AG09319 (cell line): ENCODE data around the gene LRBA.
"Not testable (repeated sequence)": the region's sequence is repeated elsewhere in the genome, so short reads cannot be mapped to it uniquely, and the experiment has no call there.

ENCODE experiments used
- DNase-seq: peaks from one replicate; pipeline ENCODE4 v3.0.0-alpha.2; 2010; ENCODE audit warnings: low read depth; ENCODE audit errors: extremely low read depth
- TF ChIP-seq, protein P1 (sequence below): IDR thresholded peaks from 2 replicates; pipeline ENCODE4 v1.5.1; 2011; ENCODE audit warnings: low read depth, mild to moderate bottlenecking, inconsistent platforms, low read length, moderate library complexity

The LRBA gene

DNA sequence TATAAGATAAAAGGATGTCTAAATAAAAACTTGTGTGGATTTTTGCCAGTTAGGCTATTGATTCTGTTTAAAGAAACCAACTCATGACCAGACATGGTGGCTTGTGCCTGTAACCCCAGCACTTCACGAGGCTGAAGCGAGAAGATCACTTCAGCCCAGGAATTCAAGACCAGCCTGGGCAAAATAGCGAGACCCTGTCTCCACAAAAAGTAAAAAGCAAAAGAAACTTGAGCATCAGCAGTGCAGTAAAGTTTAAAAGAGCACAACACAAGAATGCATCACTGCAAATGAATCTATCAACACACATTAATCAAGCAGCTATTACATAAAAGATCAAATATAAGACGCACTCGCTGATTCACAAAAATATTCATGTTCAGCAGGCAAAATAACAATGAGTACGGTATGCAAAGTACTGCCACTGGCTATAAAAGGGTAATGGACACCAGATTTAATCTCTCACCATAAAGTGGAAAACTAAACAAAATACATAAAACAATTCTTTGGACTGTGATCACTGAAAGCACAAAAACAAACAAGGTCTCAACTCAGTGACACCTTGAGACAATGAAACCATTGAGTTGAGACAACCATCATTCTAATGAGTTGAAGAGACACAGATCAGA, 41.3 kb downstream of the LRBA start:
- no peak for DNase-seq
- TF ChIP-seq, protein P1, sequence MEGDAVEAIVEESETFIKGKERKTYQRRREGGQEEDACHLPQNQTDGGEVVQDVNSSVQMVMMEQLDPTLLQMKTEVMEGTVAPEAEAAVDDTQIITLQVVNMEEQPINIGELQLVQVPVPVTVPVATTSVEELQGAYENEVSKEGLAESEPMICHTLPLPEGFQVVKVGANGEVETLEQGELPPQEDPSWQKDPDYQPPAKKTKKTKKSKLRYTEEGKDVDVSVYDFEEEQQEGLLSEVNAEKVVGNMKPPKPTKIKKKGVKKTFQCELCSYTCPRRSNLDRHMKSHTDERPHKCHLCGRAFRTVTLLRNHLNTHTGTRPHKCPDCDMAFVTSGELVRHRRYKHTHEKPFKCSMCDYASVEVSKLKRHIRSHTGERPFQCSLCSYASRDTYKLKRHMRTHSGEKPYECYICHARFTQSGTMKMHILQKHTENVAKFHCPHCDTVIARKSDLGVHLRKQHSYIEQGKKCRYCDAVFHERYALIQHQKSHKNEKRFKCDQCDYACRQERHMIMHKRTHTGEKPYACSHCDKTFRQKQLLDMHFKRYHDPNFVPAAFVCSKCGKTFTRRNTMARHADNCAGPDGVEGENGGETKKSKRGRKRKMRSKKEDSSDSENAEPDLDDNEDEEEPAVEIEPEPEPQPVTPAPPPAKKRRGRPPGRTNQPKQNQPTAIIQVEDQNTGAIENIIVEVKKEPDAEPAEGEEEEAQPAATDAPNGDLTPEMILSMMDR: no peak

DNA sequence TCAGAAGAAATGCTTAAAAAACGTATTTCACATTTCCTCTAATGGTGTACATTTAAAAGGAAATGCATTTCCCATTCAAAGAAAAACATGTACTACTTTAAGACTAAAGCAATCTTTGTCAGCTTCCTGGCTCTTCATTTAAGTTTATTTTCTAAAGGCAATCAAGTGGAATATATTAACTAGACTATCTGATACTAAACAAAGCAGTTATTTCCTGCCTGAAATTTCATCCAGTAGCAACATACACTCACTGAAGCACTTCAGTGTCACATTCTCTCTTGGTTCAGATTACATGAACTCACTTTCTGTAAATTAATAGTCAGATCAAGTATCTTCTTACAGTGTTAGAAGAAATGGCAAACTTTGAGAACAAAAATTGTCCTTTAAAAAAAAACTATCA, 42.5 kb downstream of the LRBA start:
- no peak for DNase-seq
- TF ChIP-seq, protein P1: no peak

DNA sequence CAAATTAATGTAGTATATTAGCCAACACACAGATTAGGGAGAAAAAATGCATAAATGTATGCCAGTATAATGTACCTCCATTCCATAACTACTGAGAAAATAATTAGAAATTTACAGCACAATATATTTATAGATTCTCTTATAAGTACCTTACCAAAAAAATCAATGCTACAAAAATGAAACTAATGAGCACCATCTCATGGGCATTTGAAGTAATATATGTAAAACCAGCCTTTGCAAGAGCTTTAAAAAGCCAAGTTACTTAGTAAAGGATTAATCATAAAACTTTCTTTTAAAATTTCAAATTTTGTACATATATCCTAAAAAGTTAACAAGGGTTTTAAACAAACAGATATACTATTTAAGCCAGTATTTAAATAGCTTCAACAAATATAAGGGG, 43.2 kb downstream of the LRBA start:
- TF ChIP-seq, protein P1: no peak

GRCh38 chr4:150970685-150971151, 44.4 kb downstream of the LRBA start:
- TF ChIP-seq, protein P1: no peak

More for the DNA sequence above, 43.2 kb downstream of the LRBA start:
- DNase-seq: no peak

GRCh38 chr4:150964754-150965153, 50.3 kb downstream of the LRBA start:
- no peak for DNase-seq
- TF ChIP-seq, protein P1: no peak

More at GRCh38 chr4:150970685-150971151, 44.4 kb downstream of the LRBA start:
- no peak for DNase-seq

GRCh38 chr4:150963602-150964345, 51.3 kb downstream of the LRBA start:
- DNase-seq: not testable (repeated sequence)

GRCh38 chr4:150962245-150962644, 52.8 kb downstream of the LRBA start:
- no peak for DNase-seq
- TF ChIP-seq, protein P1: no peak
